Thyroid gland (tissue), 4 donors: ENCODE measurements around the gene CRACR2B. TPM values are rescaled to one million over a fixed set of nuclear protein-coding genes. Genes with fewer than 3 reads are reported as not detected.

ENCODE experiments used
- DNase-seq, 2 donors: peaks; one replicate each; pipeline ENCODE4 v3.0.0-alpha.2; 2019
- H3K27ac ChIP-seq, 3 donors: fragments of 200-600 bp; sonication (generic); 1 replicate in 2 of 3; 2 replicates in 1 of 3; pipeline ENCODE4 v1.5.1; 2016 to 2019; ENCODE audit warnings: mild to moderate bottlenecking in 1 of 3, moderate library complexity in 1 of 3
- H3K27me3 ChIP-seq: fragments of 200-600 bp; sonication (generic); one replicate; pipeline ENCODE4 v1.5.1; 2019
- H3K36me3 ChIP-seq, 2 donors: fragments of 200-600 bp; sonication (generic); one replicate each; pipeline ENCODE4 v1.5.1; 2016 to 2019
- H3K4me1 ChIP-seq, 2 donors: fragments of 200-600 bp; sonication (generic); one replicate each; pipeline ENCODE4 v1.5.1; 2017 to 2019
- H3K4me3 ChIP-seq, 3 donors: fragments of 200-600 bp; sonication (generic); replicated peaks in 1 of 3; 1 replicate in 2 of 3; 2 replicates in 1 of 3; pipeline ENCODE4 v1.5.1; 2016; ENCODE audit warnings: mild to moderate bottlenecking in 1 of 3
- H3K9me3 ChIP-seq: fragments of 200-600 bp; sonication (generic); one replicate; pipeline ENCODE4 v1.5.1; 2017
- POLR2A ChIP-seq, 2 donors: fragments of 450-650 bp; IDR thresholded peaks; one replicate each; pipeline ENCODE4 v1.6.1; 2017; ENCODE audit warnings: antibody characterized with exemption in 2 of 2, mild to moderate bottlenecking in 2 of 2, moderate library complexity in 1 of 2
- WGBS, 2 donors: methylation state at CpG; one replicate each; pipeline ENCODE4 v1.1.5; 2017; 5-methylcytosine and 5-hydroxymethylcytosine counted together
- intact Hi-C: fragments of 100-400 bp; cut with DNase I; formaldehyde crosslinking; loops from one replicate; pipeline ENCODE4 v1.15.1; 2023
- total RNA-seq, 4 donors: library from RNA; depleted of rRNA; stranded (reverse); fragments of >200 nt; gene quantifications; one replicate each; pipeline ENCODE4 v1.2.3, GENCODE V29; 2016
- TF ChIP-seq, protein P1 (sequence below), 6 experiments: fragments of 200-600 bp in 3 of 6; fragments of 450-650 bp in 3 of 6; sonication (generic) in 3 of 6; IDR thresholded peaks; one replicate each; pipeline ENCODE4 v1.5.1; 2016 to 2019; ENCODE audit warnings: antibody characterized with exemption in 6 of 6, mild to moderate bottlenecking in 2 of 6, inconsistent platforms in 1 of 6, moderate library complexity in 1 of 6

Gene CRACR2B
- total RNA-seq, 4 donors from 2014 or later = 4.1 to 21.2 (median 12.3) TPM

DNA sequence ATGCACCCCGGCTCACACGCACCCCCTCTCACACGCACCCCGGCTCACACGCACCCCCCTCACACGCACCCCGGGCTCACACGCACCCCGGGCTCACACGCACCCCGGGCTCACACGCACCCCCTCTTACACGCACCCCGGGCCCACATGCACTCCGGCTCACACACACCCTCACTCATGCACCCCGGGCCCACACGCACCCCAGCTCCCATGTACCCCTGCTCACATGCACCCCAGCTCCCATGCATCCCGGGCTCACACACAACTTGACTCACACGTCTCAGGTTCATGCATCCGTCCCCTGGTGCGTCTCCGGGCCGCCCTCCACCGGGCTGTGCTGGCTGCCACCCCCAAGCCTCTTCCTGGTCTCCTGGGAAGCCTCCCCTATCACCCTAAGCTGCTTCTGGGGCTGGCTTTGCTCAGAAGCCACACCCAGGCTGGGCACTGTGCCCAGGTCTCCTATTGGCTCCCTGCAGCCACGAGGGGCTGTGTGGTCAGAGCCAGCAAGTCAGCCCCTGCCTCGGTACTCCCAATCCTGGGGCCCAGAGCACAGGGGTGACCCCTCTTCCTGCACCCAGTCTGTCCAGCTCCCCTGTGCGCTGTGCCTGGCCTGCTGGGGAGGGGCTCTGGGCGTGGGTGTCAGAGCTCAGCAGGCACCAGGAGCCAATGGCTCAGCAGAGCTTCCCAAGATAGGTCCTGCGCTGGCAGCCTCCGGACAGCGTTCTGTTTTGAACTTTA lies 31.8 kb downstream of the CRACR2B start:
- no peak overlapping the region for H3K4me3 ChIP-seq
- H3K27ac ChIP-seq = no peak overlapping the region
- H3K36me3 ChIP-seq = peaks cover 3 to 10% of the 10 kb centered on the region in 2 donors
- intact Hi-C loops = no loop called here
- no peaks in the 10 kb centered on the region for H3K27me3 ChIP-seq
- TF ChIP-seq POLR2A (IDR thresholded peaks at IDR 0.05) = no peak
- TF ChIP-seq, protein P1, sequence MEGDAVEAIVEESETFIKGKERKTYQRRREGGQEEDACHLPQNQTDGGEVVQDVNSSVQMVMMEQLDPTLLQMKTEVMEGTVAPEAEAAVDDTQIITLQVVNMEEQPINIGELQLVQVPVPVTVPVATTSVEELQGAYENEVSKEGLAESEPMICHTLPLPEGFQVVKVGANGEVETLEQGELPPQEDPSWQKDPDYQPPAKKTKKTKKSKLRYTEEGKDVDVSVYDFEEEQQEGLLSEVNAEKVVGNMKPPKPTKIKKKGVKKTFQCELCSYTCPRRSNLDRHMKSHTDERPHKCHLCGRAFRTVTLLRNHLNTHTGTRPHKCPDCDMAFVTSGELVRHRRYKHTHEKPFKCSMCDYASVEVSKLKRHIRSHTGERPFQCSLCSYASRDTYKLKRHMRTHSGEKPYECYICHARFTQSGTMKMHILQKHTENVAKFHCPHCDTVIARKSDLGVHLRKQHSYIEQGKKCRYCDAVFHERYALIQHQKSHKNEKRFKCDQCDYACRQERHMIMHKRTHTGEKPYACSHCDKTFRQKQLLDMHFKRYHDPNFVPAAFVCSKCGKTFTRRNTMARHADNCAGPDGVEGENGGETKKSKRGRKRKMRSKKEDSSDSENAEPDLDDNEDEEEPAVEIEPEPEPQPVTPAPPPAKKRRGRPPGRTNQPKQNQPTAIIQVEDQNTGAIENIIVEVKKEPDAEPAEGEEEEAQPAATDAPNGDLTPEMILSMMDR (IDR thresholded peaks at IDR 0.05) = no peak
- H3K4me1 ChIP-seq = peaks cover 5% of the 10 kb centered on the region in 2 donors
- WGBS, 2 donors = 46 to 59% methylated on average over 14 to 20 of the region's 31 CpGs
- peak; percentile 77 to 81 for DNase-seq
- no peaks in the 10 kb centered on the region for H3K9me3 ChIP-seq

DNA sequence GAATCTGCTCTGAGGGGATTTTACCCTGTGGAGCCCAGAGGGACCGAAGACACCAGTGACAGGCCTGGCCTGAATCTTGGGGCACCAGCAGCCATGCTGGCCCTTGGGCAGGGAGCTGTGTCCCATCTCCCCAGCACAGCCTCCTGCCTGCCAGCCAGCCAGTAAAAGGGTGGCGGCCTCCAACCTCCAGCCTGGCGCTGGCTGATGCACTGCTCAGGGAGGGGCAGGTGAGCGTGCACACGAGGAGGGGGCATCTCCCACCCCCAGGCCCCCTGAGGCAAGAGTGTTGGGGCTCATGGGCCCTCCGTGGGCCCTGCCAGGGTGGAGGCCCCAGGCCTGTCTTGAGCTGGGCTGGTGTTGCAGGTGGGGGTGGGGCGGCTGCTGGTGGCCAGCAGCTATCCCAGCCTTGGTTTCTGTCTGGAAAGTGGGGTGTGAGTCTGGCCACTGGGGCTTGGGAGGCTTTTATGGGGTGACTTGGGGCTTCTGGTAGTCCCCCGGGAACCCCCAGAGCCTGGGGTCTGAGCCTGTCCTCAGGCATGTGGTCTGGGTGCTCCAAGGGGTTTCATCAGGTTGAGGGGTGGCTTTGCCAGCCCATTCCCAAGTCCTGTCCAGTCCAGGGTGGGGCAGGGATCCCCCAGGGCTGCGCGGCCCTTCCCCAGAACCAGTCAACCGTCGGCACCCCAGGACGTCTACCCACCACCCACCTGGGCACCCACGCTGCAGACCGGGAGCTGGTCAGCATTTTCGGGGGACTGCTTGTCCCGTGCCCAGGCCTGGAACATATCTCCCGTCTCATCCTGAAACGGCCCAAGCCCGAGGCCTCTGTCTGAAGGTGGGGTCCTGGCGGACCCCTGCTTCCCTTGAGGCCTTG lies 32.8 kb downstream of the CRACR2B start:
- WGBS, 2 donors = 92 to 96% methylated on average over 6 to 14 of the region's 21 CpGs
- Histone ChIP-seq H3K4me1 (peaks cover 5% of the 10 kb centered on the region in 2 donors), H3K27me3 (no peaks in the 10 kb centered on the region), H3K9me3 (no peaks in the 10 kb centered on the region), H3K36me3 (peaks cover 4 to 17% of the 10 kb centered on the region in 2 donors), H3K4me3 (no peak overlapping the region), H3K27ac (no peak overlapping the region)
- no peak for DNase-seq
- intact Hi-C loops = no loop called here
- no peak for TF ChIP-seq POLR2A (IDR thresholded peaks at IDR 0.05)
- TF ChIP-seq, protein P1 (IDR thresholded peaks at IDR 0.05) = no peak

DNA sequence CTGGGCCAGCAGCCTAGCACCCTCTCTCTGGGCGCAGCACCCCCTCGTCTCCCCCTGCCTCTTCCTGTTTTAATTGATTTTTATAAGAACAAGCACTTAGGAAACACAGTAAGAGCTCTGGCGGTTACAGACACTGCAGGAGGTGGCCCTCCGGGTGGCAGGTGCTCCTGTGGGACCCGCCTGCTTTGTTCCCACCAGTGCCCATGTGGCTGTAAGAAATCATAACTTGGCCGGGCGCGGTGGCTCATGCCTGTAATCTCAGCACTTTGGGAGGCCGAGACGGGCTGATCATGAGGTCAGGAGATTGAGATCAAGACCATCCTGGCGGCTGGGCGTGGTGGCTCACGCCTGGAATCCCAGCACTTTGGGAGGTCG lies 33.4 kb downstream of the CRACR2B start:
- 90 to 93% methylated on average over 14 of the region's 14 CpGs for WGBS, 2 donors
- Histone ChIP-seq H3K4me1 (peaks cover 5% of the 10 kb centered on the region in 2 donors), H3K4me3 (no peak overlapping the region), H3K9me3 (no peaks in the 10 kb centered on the region), H3K27me3 (no peaks in the 10 kb centered on the region), H3K27ac (no peak overlapping the region), H3K36me3 (peaks cover 4 to 22% of the 10 kb centered on the region in 2 donors)
- no peak for TF ChIP-seq POLR2A (IDR thresholded peaks at IDR 0.05)
- TF ChIP-seq, protein P1 (IDR thresholded peaks at IDR 0.05) = no peak
- intact Hi-C loops = no loop called here
- DNase-seq = no peak

DNA sequence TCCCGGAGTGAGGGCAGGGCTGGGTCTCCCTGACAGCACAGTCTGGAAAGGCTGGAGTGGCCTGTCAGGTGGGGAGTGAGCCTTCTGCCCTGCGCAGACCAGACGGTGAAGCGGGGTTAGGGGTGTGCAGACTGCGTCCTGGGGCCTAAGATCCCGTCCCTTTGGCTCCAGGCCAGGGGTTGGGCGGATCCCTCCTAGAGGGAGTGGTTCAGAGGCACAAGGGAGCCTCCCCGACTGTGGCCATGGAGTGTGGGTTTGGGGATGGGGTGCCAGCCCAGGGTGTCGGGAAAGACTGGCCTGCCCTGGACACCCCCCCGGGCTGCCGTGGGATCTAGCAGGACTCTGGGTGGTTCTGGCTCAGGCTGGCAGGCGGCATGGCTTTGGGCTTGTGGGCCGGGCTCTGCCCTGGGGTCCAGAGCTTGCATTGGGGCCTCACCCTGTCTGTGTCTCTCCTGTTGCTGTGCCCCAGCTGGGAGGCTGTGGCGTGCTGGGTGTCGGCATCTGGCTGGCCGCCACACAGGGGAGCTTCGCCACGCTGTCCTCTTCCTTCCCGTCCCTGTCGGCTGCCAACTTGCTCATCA lies 34.5 kb downstream of the CRACR2B start:
- Histone ChIP-seq H3K36me3 (peaks cover 4 to 22% of the 10 kb centered on the region in 2 donors), H3K27me3 (no peaks in the 10 kb centered on the region), H3K4me3 (no peak overlapping the region), H3K27ac (no peak overlapping the region), H3K9me3 (no peaks in the 10 kb centered on the region), H3K4me1 (peaks cover 5% of the 10 kb centered on the region in 2 donors)
- intact Hi-C loops = no loop called here
- 56 to 64% methylated on average over 14 to 15 of the region's 20 CpGs for WGBS, 2 donors
- TF ChIP-seq, protein P1 (IDR thresholded peaks at IDR 0.05) = no peak
- TF ChIP-seq POLR2A (IDR thresholded peaks at IDR 0.05) = no peak
- DNase-seq = no peak
